K562 (cell line): ENCODE results near the gene LY6G5B. TPM values are rescaled to one million over a fixed set of nuclear protein-coding genes. Genes with fewer than 3 reads are reported as not detected.

Experiments
- E2F6 ChIP-seq, 2 experiments: IDR thresholded peaks; 2 replicates each; pipeline ENCODE4 v1.6.1; 2011; ENCODE audit warnings: borderline replicate concordance in 1 of 2, control low read depth in 1 of 2, low read depth in 1 of 2, low read length in 1 of 2, mild to moderate bottlenecking in 1 of 2, mixed read lengths in 1 of 2, moderate library complexity in 1 of 2; ENCODE audit not compliant: insufficient read depth in 1 of 2, insufficient read length in 1 of 2, poor library complexity in 1 of 2, severe bottlenecking in 1 of 2; ENCODE audit errors: extremely low read depth in 1 of 2
- ZBTB40 ChIP-seq, 2 experiments: fragments of 450-650 bp in 1 of 2; sonication (generic) in 1 of 2; formaldehyde crosslinking in 1 of 2; IDR thresholded peaks; 2 replicates each; pipeline versions ENCODE4 v1.7.1 to v1.9.0; 2016 to 2022; ENCODE audit warnings: inconsistent platforms in 1 of 2, mild to moderate bottlenecking in 1 of 2, missing genetic modification reagents in 1 of 2
- ZNF609 ChIP-seq: sonication (generic); formaldehyde crosslinking; IDR thresholded peaks from 2 replicates; pipeline ENCODE4 v1.8.1; 2023; ENCODE audit warnings: missing genetic modification reagents, mild to moderate bottlenecking, borderline replicate concordance
- polyA plus RNA-seq, 8 experiments: library from polyadenylated mRNA; depleted of rRNA in 4 of 8; stranded (reverse) in 5 of 8; unstranded in 3 of 8; fragments of >200 nt; fragmentation: Nextera tagmentation in 2 of 8; fragmentation: Illumina TruSeq in 1 of 8; extraction: Ambion mirVana in 2 of 8; extraction: Trizol in 1 of 8; gene quantifications; 2 replicates each; pipeline versions ENCODE4 v1.2.1 to v1.2.3, GENCODE V29; 2011 to 2014; ENCODE audit warnings: inconsistent platforms in 1 of 8, missing spikeins in 1 of 8
- total RNA-seq, 7 experiments: library from RNA; depleted of rRNA in 6 of 7; stranded (reverse); fragments of >200 nt in 6 of 7; fragmentation: Illumina TruSeq in 2 of 7; extraction: Trizol in 2 of 7; gene quantifications; 2 replicates each; pipeline versions ENCODE4 v1.2.1 to v1.2.3, GENCODE V29; 2011 to 2021; ENCODE audit warnings: low replicate concordance in 1 of 7

Gene LY6G5B
- total and polyA plus RNA-seq, 9 of the 15 experiments (the other 6 are each of a cell fraction or from before 2014, with no cell fraction given): 6.0 to 27.0 (median 7.5) TPM

- TF ChIP-seq ZBTB40 (IDR thresholded peaks at IDR 0.05) (no peak), ZBTB40 (CRISPR knock-in tag; IDR thresholded peaks at IDR 0.05) (no peak), ZNF609 (CRISPR knock-in tag) (peak; percentile 79; the same call in 1 of the 2 replicates), E2F6 (IDR thresholded peaks at IDR 0.05; ENCODE audit: borderline replicate concordance in 1 of 2, extremely low read depth in 1 of 2, insufficient read depth in 1 of 2, insufficient read length in 1 of 2, low read depth in 1 of 2, low read length in 1 of 2, poor library complexity in 1 of 2, severe bottlenecking in 1 of 2) (peak; percentile 29 to 70)
These were observed 16.7 kb upstream of the LY6G5B start (continued) for GRCh38 chr6:31652925-31653724.
